Smooth muscle cell (in vitro differentiated cells): Measurements from ENCODE around the gene SORBS2. TPM values are rescaled to one million over a fixed set of nuclear protein-coding genes. Genes with fewer than 3 reads are reported as not detected.

Experiments used
- DNase-seq: peaks from one replicate; lab custom pipeline; 2025; ENCODE audit not compliant: unreplicated experiment; lab: John Stamatoyannopoulos, UW
- H2AFZ ChIP-seq: fragments of 200-600 bp; sonication (generic); 2 replicates; pipeline ENCODE4 v1.6.0; 2016; ENCODE audit warnings: antibody characterized with exemption, low read depth, mild to moderate bottlenecking
- H3F3A ChIP-seq: fragments of 200-600 bp; sonication (generic); 2 replicates; pipeline ENCODE4 v1.6.0; 2017; ENCODE audit warnings: antibody characterized with exemption, low read depth
- H3K27ac ChIP-seq: fragments of 200-600 bp; sonication (generic); 2 replicates; pipeline ENCODE4 v1.5.1; 2016; ENCODE audit warnings: low read depth, mild to moderate bottlenecking
- H3K27me3 ChIP-seq: fragments of 200-600 bp; sonication (generic); 2 replicates; pipeline ENCODE4 v1.6.1; 2016; ENCODE audit warnings: low read depth, mild to moderate bottlenecking
- H3K36me3 ChIP-seq: fragments of 200-600 bp; sonication (generic); 2 replicates; pipeline ENCODE4 v1.5.1; 2016; ENCODE audit warnings: low read depth
- H3K4me1 ChIP-seq: fragments of 200-600 bp; sonication (generic); 2 replicates; pipeline ENCODE4 v1.5.1; 2016; ENCODE audit warnings: low read depth
- H3K4me2 ChIP-seq: fragments of 200-600 bp; sonication (generic); 2 replicates; pipeline ENCODE4 v1.6.0; 2016; ENCODE audit warnings: mild to moderate bottlenecking
- H3K4me3 ChIP-seq: fragments of 200-600 bp; sonication (generic); 2 replicates; pipeline ENCODE4 v1.5.1; 2016; ENCODE audit warnings: mild to moderate bottlenecking
- H3K79me2 ChIP-seq: fragments of 200-600 bp; sonication (generic); 2 replicates; pipeline ENCODE4 v1.6.0; 2016; ENCODE audit warnings: low read depth, mild to moderate bottlenecking
- H3K9ac ChIP-seq: fragments of 200-600 bp; sonication (generic); 2 replicates; pipeline ENCODE4 v1.6.0; 2016; ENCODE audit warnings: low read depth
- H3K9me3 ChIP-seq: fragments of 200-600 bp; sonication (generic); replicated peaks from 2 replicates; pipeline ENCODE4 v1.5.1; 2016; ENCODE audit warnings: low read depth
- H4K20me1 ChIP-seq: fragments of 200-600 bp; sonication (generic); 2 replicates; pipeline ENCODE4 v1.6.0; 2016; ENCODE audit warnings: low read depth
- CTCF ChIP-seq: fragments of 200-600 bp; sonication (generic); IDR thresholded peaks from 2 replicates; pipeline ENCODE4 v1.5.1; 2017; ENCODE audit warnings: borderline replicate concordance, mild to moderate bottlenecking, antibody characterized with exemption; ENCODE audit not compliant: insufficient read depth, poor library complexity, severe bottlenecking
- WGBS: methylation state at CpG from one replicate; pipeline ENCODE4 v1.1.7; 2016; ENCODE audit warnings: low lambda C conversion rate; 5-methylcytosine and 5-hydroxymethylcytosine counted together
- polyA plus RNA-seq: library from polyadenylated mRNA; unstranded; fragments of >200 nt; fragmentation: Nextera tagmentation; extraction: Ambion mirVana; gene quantifications from 2 replicates; pipeline ENCODE4 v1.2.1, GENCODE V29; 2016
- total RNA-seq: library from RNA; depleted of rRNA; stranded (reverse); fragments of >200 nt; gene quantifications from 2 replicates; pipeline ENCODE4 v1.2.3, GENCODE V29; 2014

The SORBS2 gene
- total and polyA plus RNA-seq, 2 experiments from 2014 or later: 9.0 to 36.6 TPM

GRCh38 chr4:185719500-185719858 is 92.5 kb downstream of the SORBS2 start:
- Histone ChIP-seq H4K20me1 (no peaks in the 10 kb centered on the region), H3K4me1 (no peaks in the 10 kb centered on the region), H3K36me3 (no peaks in the 10 kb centered on the region), H3F3A (no peaks in the 10 kb centered on the region), H3K9ac (no peak overlapping the region), H3K9me3 (no peaks in the 10 kb centered on the region), H3K27ac (no peak overlapping the region), H3K4me3 (no peak overlapping the region), H3K4me2 (no peak overlapping the region), H2AFZ (no peak overlapping the region), H3K27me3 (peaks cover 4% of the 10 kb centered on the region), H3K79me2 (no peaks in the 10 kb centered on the region)
- no peak for TF ChIP-seq CTCF
- 85% methylated on average over 3 of the region's 3 CpGs for WGBS
- no peak for DNase-seq

- WGBS: 86% methylated on average over 8 of the region's 8 CpGs
- no peak for DNase-seq
- H3K9me3 ChIP-seq: no peaks in the 10 kb centered on the region
Measured at GRCh38 chr4:185718578-185719499, 93.2 kb downstream of the SORBS2 start.

GRCh38 chr4:185717377-185717741 is 94.6 kb downstream of the SORBS2 start:
- TF ChIP-seq CTCF: no peak
- 91% methylated on average over 9 of the region's 9 CpGs for WGBS
- no peaks in the 10 kb centered on the region for H3K9me3 ChIP-seq
- no peaks in the 10 kb centered on the region for H3K36me3 ChIP-seq
- H3K4me2 ChIP-seq: no peak overlapping the region
- no peak overlapping the region for H3K4me3 ChIP-seq
- H3F3A ChIP-seq: no peaks in the 10 kb centered on the region
- no peaks in the 10 kb centered on the region for H3K79me2 ChIP-seq
- H3K4me1 ChIP-seq: no peaks in the 10 kb centered on the region
- no peak for DNase-seq
- no peak overlapping the region for H2AFZ ChIP-seq
- H3K9ac ChIP-seq: no peak overlapping the region
- no peaks in the 10 kb centered on the region for H4K20me1 ChIP-seq
- no peak overlapping the region for H3K27ac ChIP-seq
- H3K27me3 ChIP-seq: peaks cover 4% of the 10 kb centered on the region

More at GRCh38 chr4:185718578-185719499, 93.2 kb downstream of the SORBS2 start:
- H4K20me1 ChIP-seq: no peaks in the 10 kb centered on the region
- H3K27ac ChIP-seq: no peak overlapping the region
- H3K9ac ChIP-seq: no peak overlapping the region
- H3K4me2 ChIP-seq: no peak overlapping the region
- no peaks in the 10 kb centered on the region for H3K4me1 ChIP-seq
- H2AFZ ChIP-seq: no peak overlapping the region
- H3F3A ChIP-seq: no peaks in the 10 kb centered on the region
- H3K36me3 ChIP-seq: no peaks in the 10 kb centered on the region
- H3K79me2 ChIP-seq: no peaks in the 10 kb centered on the region
- no peak for TF ChIP-seq CTCF
- no peak overlapping the region for H3K4me3 ChIP-seq
- peaks cover 4% of the 10 kb centered on the region for H3K27me3 ChIP-seq
